ENCODE data around the gene TMEM204.

Gene TMEM204

DNA sequence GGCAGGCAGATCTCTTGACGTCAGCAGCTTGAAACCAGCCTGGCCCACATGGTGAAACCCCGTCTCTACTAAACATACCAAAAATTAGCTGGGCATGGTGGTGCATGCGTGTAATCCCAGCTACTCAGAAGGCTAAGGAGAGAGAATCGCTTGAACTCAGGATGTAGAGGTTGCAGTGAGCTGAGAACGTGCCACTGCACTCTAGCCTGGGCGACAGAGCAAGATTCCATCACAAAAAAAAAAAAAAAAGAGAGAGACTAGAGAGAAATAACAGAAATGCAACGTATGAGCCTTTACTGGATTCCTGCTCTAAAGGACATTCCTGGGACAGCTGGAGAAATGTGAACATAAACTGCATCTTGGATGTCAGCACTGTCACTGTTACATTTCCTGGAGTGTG, 67.6 kb downstream of the TMEM204 start:
- no peak for DNase-seq

GRCh38 chr16:1601489-1601888, 68.0 kb downstream of the TMEM204 start:
- DNase-seq = no peak

DNA sequence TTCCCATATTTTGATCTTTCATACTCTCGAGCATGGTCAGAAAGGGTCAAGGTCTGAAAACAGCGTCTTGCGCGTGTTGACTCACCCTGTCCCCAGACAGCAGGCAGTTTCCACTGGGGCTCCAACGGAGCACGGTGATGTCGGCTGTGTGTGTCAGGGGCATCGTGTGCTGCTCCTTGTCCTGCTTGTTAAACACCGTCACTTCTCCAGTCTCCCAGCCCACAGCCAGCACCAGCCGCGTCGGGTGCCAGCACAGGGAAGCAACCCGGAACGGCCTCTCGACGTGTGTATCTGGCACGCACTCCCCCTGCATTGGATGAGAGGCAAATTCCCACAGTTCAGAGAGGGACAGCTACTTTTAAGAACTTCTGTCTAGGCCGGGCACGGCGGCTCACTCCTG, 68.8 kb downstream of the TMEM204 start:
- DNase-seq = no peak
